ENCODE measurements around the gene ARL8A. TPM values are rescaled to one million over a fixed set of nuclear protein-coding genes. Genes with fewer than 3 reads are reported as not detected.

ARL8A gene
- total RNA-seq, 6 donors from 2014 or later = 65.7 to 96.3 (median 88.4) TPM

DNA sequence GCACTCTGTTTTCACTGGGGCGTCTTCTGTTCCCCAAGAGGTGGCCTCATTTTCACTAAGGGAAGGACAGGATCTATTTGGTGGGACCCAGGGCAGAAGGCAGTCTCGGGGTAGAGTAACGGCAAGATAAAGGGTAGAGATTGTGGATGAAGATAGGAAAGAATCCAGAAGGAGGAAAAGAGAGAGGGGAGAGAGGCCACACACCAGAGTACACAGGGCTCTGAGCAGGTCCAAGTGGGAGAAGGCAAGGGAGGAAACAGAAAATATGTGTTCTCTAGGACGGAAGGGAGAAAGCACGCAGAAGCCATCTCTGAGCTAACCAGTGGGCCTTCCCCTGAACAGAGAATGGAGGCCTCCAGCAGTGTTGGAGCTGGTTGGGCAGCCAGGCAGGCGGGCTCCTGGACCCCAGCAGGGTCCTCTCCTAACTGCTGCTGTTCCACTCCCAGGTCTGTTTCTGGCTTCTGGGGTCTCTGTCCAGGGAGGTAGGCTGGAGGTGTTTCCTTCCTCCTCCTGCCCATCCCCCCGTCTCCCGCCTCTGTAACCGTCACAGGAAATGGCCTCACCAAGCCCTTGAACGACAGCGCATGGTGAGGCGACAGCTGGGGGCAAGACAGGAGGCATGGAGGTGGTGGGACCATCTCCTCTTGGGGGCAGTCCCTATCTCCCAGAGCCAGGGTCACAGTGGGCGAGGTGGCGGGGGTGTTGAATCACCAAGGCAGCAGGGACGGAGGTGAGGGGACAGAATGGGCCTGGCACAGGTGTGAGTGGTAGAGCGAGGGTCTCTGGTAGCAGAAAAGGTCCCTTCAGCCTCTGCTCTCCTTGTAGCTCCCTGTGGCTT, 15.2 kb upstream of the ARL8A start:
- Histone ChIP-seq H3K27ac (peak overlapping the region; percentile 67 to 93 (median 81)), H3K36me3 (no peaks in the 10 kb centered on the region), H3K9me3 (no peaks in the 10 kb centered on the region), H3K27me3 (no peaks in the 10 kb centered on the region), H3K4me1 (peaks cover 8 to 44% (median 33%) of the 10 kb centered on the region in 4 donors), H3K4me3 (peak overlapping the region in 3 of 4 donors; percentile 28 to 47 (median 40))
- WGBS, 2 donors = 68 to 74% methylated on average over 8 to 12 of the region's 16 CpGs
- DNase-seq = peak in 1 of 2 donors; percentile 56
- no peak for ATAC-seq (ENCODE audit: low FRiP score in 2 of 2)
- no peak for TF ChIP-seq CTCF (IDR thresholded peaks at IDR 0.05)
- TF ChIP-seq POLR2A (IDR thresholded peaks at IDR 0.05) = no peak
- no peak for TF ChIP-seq POLR2AphosphoS5 (IDR thresholded peaks at IDR 0.05)
- TF ChIP-seq EP300 (IDR thresholded peaks at IDR 0.05) = no peak

GRCh38 chr1:202158810-202159533, 14.4 kb upstream of the ARL8A start:
- peak overlapping the region in 3 of 4 donors; percentile 28 to 47 (median 40) for H3K4me3 ChIP-seq
- peaks cover 8 to 45% (median 35%) of the 10 kb centered on the region in 4 donors for H3K4me1 ChIP-seq
- H3K27ac ChIP-seq = peak overlapping the region in 3 of 4 donors; percentile 73 to 93 (median 89)
- no peaks in the 10 kb centered on the region for H3K27me3 ChIP-seq
- no peaks in the 10 kb centered on the region for H3K9me3 ChIP-seq
- DNase-seq = no peak
- no peak for ATAC-seq (ENCODE audit: low FRiP score in 2 of 2)
- TF ChIP-seq POLR2A (IDR thresholded peaks at IDR 0.05) (no peak), POLR2AphosphoS5 (IDR thresholded peaks at IDR 0.05) (no peak), CTCF (IDR thresholded peaks at IDR 0.05) (no peak), EP300 (IDR thresholded peaks at IDR 0.05) (no peak)
- H3K36me3 ChIP-seq = no peaks in the 10 kb centered on the region
- WGBS, 2 donors = 81 to 88% methylated on average over 7 to 9 of the region's 10 CpGs

GRCh38 chr1:202157945-202158344, 13.4 kb upstream of the ARL8A start:
- no peak overlapping the region for H3K4me3 ChIP-seq
- TF ChIP-seq EP300 (IDR thresholded peaks at IDR 0.05) = no peak
- TF ChIP-seq CTCF (IDR thresholded peaks at IDR 0.05) = no peak
- TF ChIP-seq POLR2A (IDR thresholded peaks at IDR 0.05) = no peak
- TF ChIP-seq POLR2AphosphoS5 (IDR thresholded peaks at IDR 0.05) = no peak
- no peaks in the 10 kb centered on the region for H3K36me3 ChIP-seq
- DNase-seq (no peak), ATAC-seq (ENCODE audit: low FRiP score in 2 of 2) (no peak)
- H3K9me3 ChIP-seq = no peaks in the 10 kb centered on the region
- H3K4me1 ChIP-seq = peaks cover 8 to 43% (median 33%) of the 10 kb centered on the region in 4 donors
- no peak overlapping the region for H3K27ac ChIP-seq
- no peaks in the 10 kb centered on the region for H3K27me3 ChIP-seq
- WGBS, 2 donors = 92 to 93% methylated on average over 9 to 10 of the region's 10 CpGs

DNA sequence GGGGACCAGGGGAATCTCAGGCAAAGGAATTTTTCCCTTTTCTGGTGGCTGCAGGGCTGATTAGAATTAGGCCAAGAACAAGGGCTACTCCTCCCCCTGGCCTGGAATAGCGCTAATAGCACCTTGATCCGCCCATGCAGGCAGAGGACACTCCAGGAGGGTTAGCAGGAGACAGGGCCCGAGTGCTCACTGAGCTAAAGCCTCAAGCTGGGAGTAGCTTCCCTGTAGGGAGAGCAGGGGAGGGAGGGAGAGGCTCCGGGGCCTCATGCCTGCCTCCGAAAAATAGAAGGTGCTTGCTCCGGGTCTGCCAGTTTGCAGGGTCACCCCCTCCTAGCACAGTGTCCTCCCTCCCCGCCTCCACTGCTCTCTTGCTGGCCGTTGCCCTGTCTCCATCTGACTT, 12.1 kb upstream of the ARL8A start:
- DNase-seq (no peak), ATAC-seq (ENCODE audit: low FRiP score in 2 of 2) (no peak)
- 85% methylated on average over 8 of the region's 8 CpGs; no CpG with 5 or more reads in 1 of the 2 donors for WGBS, 2 donors
- Histone ChIP-seq H3K4me3 (no peak overlapping the region), H3K9me3 (no peaks in the 10 kb centered on the region), H3K36me3 (no peaks in the 10 kb centered on the region), H3K27ac (no peak overlapping the region), H3K4me1 (peaks cover 8 to 34% (median 21%) of the 10 kb centered on the region in 4 donors), H3K27me3 (no peaks in the 10 kb centered on the region)
- TF ChIP-seq EP300 (IDR thresholded peaks at IDR 0.05) = no peak
- no peak for TF ChIP-seq POLR2AphosphoS5 (IDR thresholded peaks at IDR 0.05)
- no peak for TF ChIP-seq CTCF (IDR thresholded peaks at IDR 0.05)
- no peak for TF ChIP-seq POLR2A (IDR thresholded peaks at IDR 0.05)

Data from upper lobe of left lung (tissue), 6 donors.